ENCODE results near the gene ORM1. TPM values are rescaled to one million over a fixed set of nuclear protein-coding genes. Genes with fewer than 3 reads are reported as not detected.
"Not testable (repeated sequence)": the region's sequence is repeated elsewhere in the genome, so short reads cannot be mapped to it uniquely, and the experiment has no call there.

Gene ORM1
- 3.5 TPM for total RNA-seq (2013)
- polyA plus RNA-seq, result 1 to 10 TPM; 2.2 to 4.9 (median 2.8) TPM
- polyA minus RNA-seq, result 1.5 and 4.2 TPM in 2 replicates
- total RNA-seq, result 0 to 1.8 (median 0.21) reads per million in 11 experiments

DNA sequence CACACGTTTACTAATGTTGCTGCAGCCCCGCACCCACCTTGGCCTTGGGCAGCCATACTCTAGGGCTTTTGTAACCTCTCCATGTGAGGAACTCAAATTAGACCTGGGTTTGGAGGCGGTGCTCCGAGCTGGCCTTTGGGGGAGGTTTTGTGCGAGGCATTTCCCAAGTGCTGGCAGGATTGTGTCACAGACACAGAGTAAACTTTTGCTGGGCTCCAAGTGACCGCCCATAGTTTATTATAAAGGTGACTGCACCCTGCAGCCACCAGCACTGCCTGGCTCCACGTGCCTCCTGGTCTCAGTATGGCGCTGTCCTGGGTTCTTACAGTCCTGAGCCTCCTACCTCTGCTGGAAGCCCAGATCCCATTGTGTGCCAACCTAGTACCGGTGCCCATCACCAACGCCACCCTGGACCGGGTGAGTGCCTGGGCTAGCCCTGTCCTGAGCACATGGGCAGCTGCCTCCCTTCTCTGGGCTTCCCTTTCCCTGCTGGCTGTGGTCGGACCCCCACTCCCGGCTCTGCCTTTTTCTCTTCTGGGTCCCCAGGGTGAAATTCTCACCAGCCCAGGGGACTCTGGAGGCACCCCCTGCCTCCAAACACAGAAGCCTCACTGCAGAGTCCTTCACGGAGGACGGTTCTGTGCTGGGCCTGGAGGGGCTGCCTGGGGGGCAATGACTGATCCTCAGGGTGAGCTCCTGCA, at the start of gene ORM1:
ORM1 (plus strand) TSS at position 268 of the 701 bp plus-strand sequence; CDS start at position 304, 36 bp downstream.
- H3K27me3 ChIP-seq (ENCODE audit: control insufficient read depth in 2 of 2, insufficient read depth in 2 of 2, low read length in 2 of 2); H3K4me2 ChIP-seq (replicated peaks; ENCODE audit: extremely low read depth, low read length, poor library complexity, severe bottlenecking); H3K36me3 Mint-ChIP-seq; H3K4me3 ChIP-seq (replicated peaks in 1 of 3; ENCODE audit: low read depth in 2 of 3, low read length in 3 of 3); H3K4me3 Mint-ChIP-seq; H3K9me3 Mint-ChIP-seq; H3K27me3 Mint-ChIP-seq (ENCODE audit: low read depth in 3 of 3); H3K27ac Mint-ChIP-seq; DNase-seq; H3K79me2 ChIP-seq (ENCODE audit: insufficient read depth, low read length); H3K9me3 ChIP-seq (replicated peaks in 1 of 2; ENCODE audit: control insufficient read depth in 1 of 2, insufficient read depth in 1 of 2, low read length in 2 of 2); H2AFZ ChIP-seq (ENCODE audit: insufficient read depth, low read depth, low read length, poor library complexity, severe bottlenecking); H3K36me3 ChIP-seq (replicated peaks in 1 of 2; ENCODE audit: control insufficient read depth in 1 of 2, insufficient read depth in 2 of 2, low read length in 2 of 2); H4K20me1 ChIP-seq (ENCODE audit: insufficient read depth, low read length); H3K27ac ChIP-seq (ENCODE audit: low read depth in 1 of 2, low read length in 2 of 2); H3K4me1 ChIP-seq (ENCODE audit: control insufficient read depth in 1 of 2, insufficient read depth in 2 of 2, low read length in 2 of 2); intact Hi-C loops (cut with micrococcal nuclease); H3K9ac ChIP-seq (ENCODE audit: insufficient read depth, low read length, poor library complexity, severe bottlenecking): not testable (repeated sequence)
- no CpG with 5 or more reads among the region's 15 CpGs for WGBS (ENCODE audit: insufficient coverage)
- H3K4me1 Mint-ChIP-seq, result peaks cover 11% of the 10 kb centered on the region

DNA sequence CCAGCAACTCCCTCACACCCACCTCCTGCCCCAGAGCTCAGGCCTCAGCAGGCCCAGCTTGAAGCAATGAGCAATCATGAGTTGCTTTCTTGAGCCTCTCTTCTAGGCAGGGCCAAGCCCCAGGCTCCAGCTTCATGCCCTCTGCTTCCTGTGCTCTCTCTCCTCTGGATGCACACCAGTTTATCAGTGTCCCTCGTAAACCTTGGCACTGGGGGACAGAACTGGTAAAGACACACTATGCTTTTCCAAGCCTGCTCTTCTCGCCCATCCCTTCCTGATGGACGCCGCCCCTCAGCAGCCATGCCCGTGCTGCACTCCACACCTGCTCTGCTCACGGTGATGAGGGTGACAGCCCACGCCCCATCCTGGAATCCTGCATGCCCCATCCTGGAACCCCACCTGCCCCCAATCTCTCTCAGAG, 49.4 kb upstream of the ORM1 start:
- H3K27ac ChIP-seq (ENCODE audit: low read depth in 1 of 2, low read length in 2 of 2), result no peak overlapping the region
- H3K36me3 ChIP-seq (replicated peaks in 1 of 2; ENCODE audit: control insufficient read depth in 1 of 2, insufficient read depth in 2 of 2, low read length in 2 of 2), result no peaks in the 10 kb centered on the region
- intact Hi-C loops (cut with micrococcal nuclease), result no loop called here
- no peaks in the 10 kb centered on the region for H3K4me1 Mint-ChIP-seq
- DNase-seq, result no peak
- H3K4me3 Mint-ChIP-seq, result no peak overlapping the region
- no peaks in the 10 kb centered on the region for H3K9me3 ChIP-seq (replicated peaks in 1 of 2; ENCODE audit: control insufficient read depth in 1 of 2, insufficient read depth in 1 of 2, low read length in 2 of 2)
- H3K9ac ChIP-seq (ENCODE audit: insufficient read depth, low read length, poor library complexity, severe bottlenecking), result no peak overlapping the region
- H3K36me3 Mint-ChIP-seq, result no peaks in the 10 kb centered on the region
- no peak overlapping the region for H3K4me2 ChIP-seq (replicated peaks; ENCODE audit: extremely low read depth, low read length, poor library complexity, severe bottlenecking)
- no peaks in the 10 kb centered on the region for H3K79me2 ChIP-seq (ENCODE audit: insufficient read depth, low read length)
- H2AFZ ChIP-seq (ENCODE audit: insufficient read depth, low read depth, low read length, poor library complexity, severe bottlenecking), result no peak overlapping the region
- no peaks in the 10 kb centered on the region for H4K20me1 ChIP-seq (ENCODE audit: insufficient read depth, low read length)
- H3K4me3 ChIP-seq (replicated peaks in 1 of 3; ENCODE audit: low read depth in 2 of 3, low read length in 3 of 3), result no peak overlapping the region
- H3K4me1 ChIP-seq (ENCODE audit: control insufficient read depth in 1 of 2, insufficient read depth in 2 of 2, low read length in 2 of 2), result no peaks in the 10 kb centered on the region
- peaks cover 3 to 9% (median 6%) of the 10 kb centered on the region in 3 donors for H3K27me3 Mint-ChIP-seq (ENCODE audit: low read depth in 3 of 3)
- peak overlapping the region in 1 of 7 donors; percentile 10 for H3K27ac Mint-ChIP-seq
- H3K9me3 Mint-ChIP-seq, result peaks cover 0 to 3% (median 0%) of the 10 kb centered on the region in 7 donors
- WGBS (ENCODE audit: insufficient coverage), result 91% methylated on average over 4 of the region's 7 CpGs
- TF ChIP-seq, protein P1, sequence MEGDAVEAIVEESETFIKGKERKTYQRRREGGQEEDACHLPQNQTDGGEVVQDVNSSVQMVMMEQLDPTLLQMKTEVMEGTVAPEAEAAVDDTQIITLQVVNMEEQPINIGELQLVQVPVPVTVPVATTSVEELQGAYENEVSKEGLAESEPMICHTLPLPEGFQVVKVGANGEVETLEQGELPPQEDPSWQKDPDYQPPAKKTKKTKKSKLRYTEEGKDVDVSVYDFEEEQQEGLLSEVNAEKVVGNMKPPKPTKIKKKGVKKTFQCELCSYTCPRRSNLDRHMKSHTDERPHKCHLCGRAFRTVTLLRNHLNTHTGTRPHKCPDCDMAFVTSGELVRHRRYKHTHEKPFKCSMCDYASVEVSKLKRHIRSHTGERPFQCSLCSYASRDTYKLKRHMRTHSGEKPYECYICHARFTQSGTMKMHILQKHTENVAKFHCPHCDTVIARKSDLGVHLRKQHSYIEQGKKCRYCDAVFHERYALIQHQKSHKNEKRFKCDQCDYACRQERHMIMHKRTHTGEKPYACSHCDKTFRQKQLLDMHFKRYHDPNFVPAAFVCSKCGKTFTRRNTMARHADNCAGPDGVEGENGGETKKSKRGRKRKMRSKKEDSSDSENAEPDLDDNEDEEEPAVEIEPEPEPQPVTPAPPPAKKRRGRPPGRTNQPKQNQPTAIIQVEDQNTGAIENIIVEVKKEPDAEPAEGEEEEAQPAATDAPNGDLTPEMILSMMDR (IDR thresholded peaks at IDR 0.05), result no peak
- no peaks in the 10 kb centered on the region for H3K27me3 ChIP-seq (ENCODE audit: control insufficient read depth in 2 of 2, insufficient read depth in 2 of 2, low read length in 2 of 2)
